GM19467 (cell line): ENCODE results near the gene COL4A1.

Experiments
- ATAC-seq: cut with Tn5 transposase; IDR thresholded peaks from one replicate; pipeline ENCODE4 v1.9.1; 2021; ENCODE audit warnings: mild to moderate bottlenecking, moderate library complexity; ENCODE audit not compliant: unreplicated experiment

COL4A1 gene

GRCh38 chr13:110138700-110139036 is 168.3 kb downstream of the COL4A1 start:
- ATAC-seq: no peak

GRCh38 chr13:110138010-110138699 is 168.8 kb downstream of the COL4A1 start:
- peak; percentile 57 for ATAC-seq

- ATAC-seq: peak; percentile 66
Observed at GRCh38 chr13:110137680-110138009, 169.3 kb downstream of the COL4A1 start.

GRCh38 chr13:110136660-110137585 is 170.0 kb downstream of the COL4A1 start:
- no peak for ATAC-seq

GRCh38 chr13:110135977-110136597 is 170.9 kb downstream of the COL4A1 start:
- no peak for ATAC-seq

- ATAC-seq: no peak
Observed at GRCh38 chr13:110134801-110135200, 172.2 kb downstream of the COL4A1 start.

GRCh38 chr13:110133425-110134235 is 173.3 kb downstream of the COL4A1 start:
- ATAC-seq: no peak

GRCh38 chr13:110132225-110132982 is 174.6 kb downstream of the COL4A1 start:
- ATAC-seq: no peak

- ATAC-seq: no peak
Observed at GRCh38 chr13:110131424-110131823, 175.5 kb downstream of the COL4A1 start.

- ATAC-seq: no peak
Observed at GRCh38 chr13:110130431-110130830, 176.5 kb downstream of the COL4A1 start.

GRCh38 chr13:110129539-110130186 is 177.3 kb downstream of the COL4A1 start:
- ATAC-seq: no peak

- no peak for ATAC-seq
Observed at GRCh38 chr13:110129076-110129475, 177.9 kb downstream of the COL4A1 start.

- no peak for ATAC-seq
Observed at GRCh38 chr13:110128546-110128945, 178.4 kb downstream of the COL4A1 start.

- no peak for ATAC-seq
Observed at GRCh38 chr13:110127986-110128511, 178.9 kb downstream of the COL4A1 start.

- ATAC-seq: no peak
Observed at GRCh38 chr13:110126391-110126961, 180.5 kb downstream of the COL4A1 start.

- no peak for ATAC-seq
Observed at GRCh38 chr13:110125613-110126272, 181.2 kb downstream of the COL4A1 start.

- ATAC-seq: no peak
Observed at GRCh38 chr13:110125157-110125556, 181.8 kb downstream of the COL4A1 start.

GRCh38 chr13:110124201-110124940 is 182.6 kb downstream of the COL4A1 start:
- no peak for ATAC-seq
